Measurements from ENCODE around the gene GDF3.

DNA sequence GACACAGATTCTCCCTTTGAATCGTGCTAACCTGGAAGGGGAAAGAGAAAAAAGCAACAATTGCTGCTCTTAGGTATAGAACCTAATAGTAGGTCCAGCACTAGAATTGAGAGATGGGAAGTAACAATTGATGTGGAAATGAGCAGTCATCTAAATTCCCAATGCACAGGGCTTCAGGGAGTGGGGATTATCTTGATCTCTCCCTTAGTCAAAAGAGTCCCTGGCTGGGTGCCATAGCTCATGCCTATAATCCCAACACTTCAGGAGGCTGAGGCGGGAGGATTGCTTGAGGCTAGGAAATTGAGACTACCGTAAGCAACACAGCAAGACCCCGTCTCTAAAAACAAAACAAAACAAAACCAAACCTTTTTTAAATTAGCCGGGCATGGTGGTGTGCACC lies 33.8 kb downstream of the GDF3 start:
- TF ChIP-seq YY1 (IDR thresholded peaks at IDR 0.05; ENCODE audit: insufficient read depth, insufficient read length) (no peak), ZNF274 (IDR thresholded peaks at IDR 0.05; ENCODE audit: low read depth, low read length) (no peak)
